OCI-LY7 (cell line): ENCODE measurements around the gene JPT2. TPM values are rescaled to one million over a fixed set of nuclear protein-coding genes. Genes with fewer than 3 reads are reported as not detected.

ENCODE experiments used
- BruUV-seq: library from RNA; stranded (reverse); fragments of 400-500 nt; replicated peaks from 2 replicates; lab custom pipeline; 2021; lab: Mats Ljungman, UMichigan
- CTCF ChIA-PET: fragments of 300-600 bp; sonication (Branson Sonifier 250); formaldehyde crosslinking; loops from one replicate; lab custom pipeline; 2022; ENCODE audit warnings: antibody characterized with exemption; ENCODE audit not compliant: unreplicated experiment; lab: Charles Lee
- POLR2A ChIA-PET: fragments of 300-600 bp; sonication (Branson Sonifier 250); formaldehyde crosslinking; loops from one replicate; lab custom pipeline; 2022; ENCODE audit warnings: antibody characterized with exemption; lab: Charles Lee
- DNase-seq: peaks from one replicate; pipeline ENCODE4 v3.0.0-alpha.2; 2015; ENCODE audit warnings: low spot score
- H2AFZ ChIP-seq: fragments of 200-600 bp; sonication (generic), shearing (Covaris generic); 2 replicates; pipeline ENCODE4 v1.6.1; 2014; ENCODE audit warnings: mild to moderate bottlenecking, antibody characterized with exemption, low read length, moderate library complexity
- H3K27ac ChIP-seq: fragments of 200-600 bp; sonication (generic); 2 replicates; pipeline ENCODE4 v1.5.1; 2014; ENCODE audit warnings: mixed run types, low read depth, mild to moderate bottlenecking, moderate library complexity, low read length, inconsistent platforms; ENCODE audit not compliant: poor library complexity, severe bottlenecking
- H3K36me3 ChIP-seq: fragments of 200-600 bp; sonication (generic); 2 replicates; pipeline ENCODE4 v1.6.1; 2014; ENCODE audit warnings: mild to moderate bottlenecking, antibody characterized with exemption, low read length, moderate library complexity, mixed read lengths; ENCODE audit not compliant: insufficient read depth
- H3K4me1 ChIP-seq: fragments of 200-600 bp; sonication (generic); 2 replicates; pipeline ENCODE4 v1.5.1; 2014; ENCODE audit warnings: mild to moderate bottlenecking, low read length; ENCODE audit not compliant: insufficient read depth, poor library complexity, severe bottlenecking
- H3K4me2 ChIP-seq: fragments of 200-600 bp; sonication (generic); 2 replicates; pipeline ENCODE4 v1.6.1; 2014; ENCODE audit warnings: mild to moderate bottlenecking, low read length
- H3K4me3 ChIP-seq: fragments of 200-600 bp; sonication (generic); 2 replicates; pipeline ENCODE4 v1.5.1; 2014; ENCODE audit warnings: mild to moderate bottlenecking, low read depth, low read length; ENCODE audit not compliant: poor library complexity, severe bottlenecking
- H3K79me2 ChIP-seq: fragments of 200-600 bp; sonication (generic); 2 replicates; pipeline ENCODE4 v1.6.1; 2016; ENCODE audit warnings: low read depth, mild to moderate bottlenecking, low read length, moderate library complexity, mixed read lengths; ENCODE audit not compliant: insufficient read depth
- H3K9me2 ChIP-seq: fragments of 200-600 bp; sonication (generic); 2 replicates; pipeline ENCODE4 v1.6.1; 2016; ENCODE audit warnings: mild to moderate bottlenecking, low read length, mixed read lengths; ENCODE audit not compliant: insufficient read depth
- H3K9me3 ChIP-seq: fragments of 200-600 bp; sonication (generic); 2 replicates; pipeline ENCODE4 v1.6.1; 2014; ENCODE audit warnings: mild to moderate bottlenecking, mixed run types, low read length, mixed read lengths
- H4K20me1 ChIP-seq: fragments of 200-600 bp; sonication (generic); 2 replicates; pipeline ENCODE4 v1.6.1; 2014; ENCODE audit warnings: mild to moderate bottlenecking, antibody characterized with exemption, low read length, moderate library complexity, mixed read lengths; ENCODE audit not compliant: insufficient read depth
- CTCF ChIP-seq: fragments of 200-600 bp; sonication (generic); conservative IDR thresholded peaks from 2 replicates; pipeline ENCODE4 v1.5.1; 2014; ENCODE audit warnings: mild to moderate bottlenecking, antibody characterized with exemption, low read length, moderate library complexity, mixed read lengths
- EZH2phosphoT487 ChIP-seq: fragments of 200-600 bp; sonication (generic); IDR thresholded peaks from 2 replicates; pipeline ENCODE4 v1.6.1; 2018; ENCODE audit warnings: low read depth, borderline replicate concordance, mild to moderate bottlenecking, mixed run types, antibody characterized with exemption, low read length, moderate library complexity, mixed read lengths
- intact Hi-C: fragments of 100-400 bp; cut with micrococcal nuclease; formaldehyde crosslinking; loops from one replicate; pipeline ENCODE4 v1.10.0; 2022; ENCODE audit not compliant: unreplicated experiment
- total RNA-seq, 2 experiments: library from RNA; depleted of rRNA in 1 of 2; stranded (reverse); fragments of >200 nt in 1 of 2; shearing (Covaris generic) in 1 of 2; gene quantifications; 2 replicates each; pipeline ENCODE4 v1.2.3, GENCODE V29; 2014 to 2022

Gene JPT2
- total RNA-seq, 2 experiments from 2014 or later = 67.4 to 75.2 TPM

GRCh38 chr16:1678500-1679098 lies 520 bp downstream of the JPT2 start:
- BruUV-seq = no TSS peak
- no peak overlapping the region; the same call in 1 of the 2 replicates for H2AFZ ChIP-seq
- TF ChIP-seq CTCF = no peak
- TF ChIP-seq EZH2phosphoT487 = no peak
- POLR2A ChIA-PET = interaction anchor here (0.6 to 0.8 kb wide), 3 partner anchors 27 to 1230 kb away, joined by 3 to 8 read pairs (median 3); partner anchors contain the start of gene MAPK8IP3
- peak; percentile 33 for DNase-seq
- peak overlapping the region; percentile 99 for H3K4me2 ChIP-seq
- peak overlapping the region; percentile 97 for H3K4me3 ChIP-seq
- peaks cover 22% of the 10 kb centered on the region for H4K20me1 ChIP-seq
- peak overlapping the region; percentile 57 for H3K27ac ChIP-seq
- no peaks in the 10 kb centered on the region for H3K9me3 ChIP-seq
- CTCF ChIA-PET = interaction anchor here (1.0 kb wide), 1 partner anchor 27 kb away, joined by 3 read pairs; the partner anchor contains the start of gene MAPK8IP3
- peaks cover 50% of the 10 kb centered on the region for H3K79me2 ChIP-seq
- intact Hi-C loops = loop anchor here (1.0 to 2.0 kb wide), 3 partner anchors 27 to 95 kb away; partner anchors contain the start of genes CRAMP1, IFT140 and MRPS34
- peaks cover 22% of the 10 kb centered on the region for H3K4me1 ChIP-seq
- no peaks in the 10 kb centered on the region for H3K9me2 ChIP-seq
- peaks cover 51% of the 10 kb centered on the region for H3K36me3 ChIP-seq

GRCh38 chr16:1680361-1680760 lies 2.3 kb downstream of the JPT2 start:
- ChIA-PET POLR2A (no interaction called here), CTCF (no interaction called here)
- BruUV-seq = no TSS peak
- H3K4me2 ChIP-seq = no peak overlapping the region; the same call in 1 of the 2 replicates
- no peak overlapping the region for H3K4me3 ChIP-seq
- H3K4me1 ChIP-seq = peaks cover 22% of the 10 kb centered on the region
- no peaks in the 10 kb centered on the region for H3K9me3 ChIP-seq
- no peak overlapping the region for H3K27ac ChIP-seq
- TF ChIP-seq CTCF (no peak), EZH2phosphoT487 (no peak)
- no peak for DNase-seq
- intact Hi-C loops = no loop called here
- no peak overlapping the region for H2AFZ ChIP-seq
- H3K36me3 ChIP-seq = peaks cover 57% of the 10 kb centered on the region
- H3K79me2 ChIP-seq = peaks cover 64% of the 10 kb centered on the region
- H3K9me2 ChIP-seq = no peaks in the 10 kb centered on the region
- H4K20me1 ChIP-seq = peaks cover 27% of the 10 kb centered on the region

GRCh38 chr16:1681032-1681431 lies 3.0 kb downstream of the JPT2 start:
- CTCF ChIA-PET = no interaction called here
- POLR2A ChIA-PET = no interaction called here

More at GRCh38 chr16:1681032-1681431, 3.0 kb downstream of the JPT2 start:
- Histone ChIP-seq H3K4me3 (no peak overlapping the region), H2AFZ (no peak overlapping the region), H3K4me1 (peaks cover 22% of the 10 kb centered on the region), H4K20me1 (peaks cover 27% of the 10 kb centered on the region), H3K36me3 (peaks cover 57% of the 10 kb centered on the region), H3K79me2 (peaks cover 70% of the 10 kb centered on the region), H3K27ac (no peak overlapping the region), H3K9me2 (no peaks in the 10 kb centered on the region), H3K9me3 (no peaks in the 10 kb centered on the region), H3K4me2 (no peak overlapping the region)
- TSS peak; percentile 5 for BruUV-seq
- intact Hi-C loops = no loop called here
- no peak for DNase-seq
- no peak for TF ChIP-seq EZH2phosphoT487
- no peak for TF ChIP-seq CTCF
